ENCODE data around the gene KLK6. TPM values are rescaled to one million over a fixed set of nuclear protein-coding genes. Genes with fewer than 3 reads are reported as not detected.

KLK6 gene
- polyA plus RNA-seq, 3 donors, result not detected

GRCh38 chr19:50931023-50931422 lies 38.4 kb downstream of the KLK6 start:
- no peak overlapping the region for H3K9ac ChIP-seq (ENCODE audit: insufficient read depth, low read length, poor library complexity, severe bottlenecking)
- Mint-ChIP-seq H3K9me3 (peaks cover 0 to 2% (median 0%) of the 10 kb centered on the region in 7 donors), H3K27me3 (ENCODE audit: low read depth in 3 of 3) (peaks cover 17 to 29% (median 23%) of the 10 kb centered on the region in 3 donors), H3K4me3 (no peak overlapping the region), H3K4me1 (peaks cover 2% of the 10 kb centered on the region), H3K36me3 (no peaks in the 10 kb centered on the region), H3K27ac (no peak overlapping the region)
- no peak overlapping the region for H3K27ac ChIP-seq (ENCODE audit: low read depth in 1 of 2, low read length in 2 of 2)
- H3K27me3 ChIP-seq (ENCODE audit: control insufficient read depth in 2 of 2, insufficient read depth in 2 of 2, low read length in 2 of 2), result peaks cover 0 to 4% of the 10 kb centered on the region in 2 donors
- no peaks in the 10 kb centered on the region for H3K36me3 ChIP-seq (replicated peaks in 1 of 2; ENCODE audit: control insufficient read depth in 1 of 2, insufficient read depth in 2 of 2, low read length in 2 of 2)
- no peak for TF ChIP-seq CTCF (IDR thresholded peaks at IDR 0.05)
- H3K9me3 ChIP-seq (replicated peaks in 1 of 2; ENCODE audit: control insufficient read depth in 1 of 2, insufficient read depth in 1 of 2, low read length in 2 of 2), result no peaks in the 10 kb centered on the region
- H2AFZ ChIP-seq (ENCODE audit: insufficient read depth, low read depth, low read length, poor library complexity, severe bottlenecking), result no peak overlapping the region
- H3K4me3 ChIP-seq (replicated peaks in 1 of 3; ENCODE audit: low read depth in 2 of 3, low read length in 3 of 3), result no peak overlapping the region
- no peaks in the 10 kb centered on the region for H4K20me1 ChIP-seq (ENCODE audit: insufficient read depth, low read length)
- no peaks in the 10 kb centered on the region for H3K4me1 ChIP-seq (ENCODE audit: control insufficient read depth in 1 of 2, insufficient read depth in 2 of 2, low read length in 2 of 2)
- no peak for DNase-seq
- H3K4me2 ChIP-seq (replicated peaks; ENCODE audit: extremely low read depth, low read length, poor library complexity, severe bottlenecking), result no peak overlapping the region
- intact Hi-C loops (cut with micrococcal nuclease), result no loop called here
- no peaks in the 10 kb centered on the region for H3K79me2 ChIP-seq (ENCODE audit: insufficient read depth, low read length)

- Mint-ChIP-seq H3K9me3 (peaks cover 0 to 2% (median 0%) of the 10 kb centered on the region in 7 donors), H3K27ac (no peak overlapping the region), H3K4me3 (peak overlapping the region in 1 of 2 donors; percentile 22), H3K4me1 (peaks cover 2% of the 10 kb centered on the region), H3K36me3 (no peaks in the 10 kb centered on the region), H3K27me3 (ENCODE audit: low read depth in 3 of 3) (peaks cover 17 to 29% (median 21%) of the 10 kb centered on the region in 3 donors)
- H3K27ac ChIP-seq (ENCODE audit: low read depth in 1 of 2, low read length in 2 of 2), result no peak overlapping the region
- no peaks in the 10 kb centered on the region for H3K9me3 ChIP-seq (replicated peaks in 1 of 2; ENCODE audit: control insufficient read depth in 1 of 2, insufficient read depth in 1 of 2, low read length in 2 of 2)
- TF ChIP-seq CTCF (IDR thresholded peaks at IDR 0.05), result no peak
- no peak for DNase-seq
- no peak overlapping the region for H3K9ac ChIP-seq (ENCODE audit: insufficient read depth, low read length, poor library complexity, severe bottlenecking)
- intact Hi-C loops (cut with micrococcal nuclease), result loop anchor here in 1 of 2 donors (10.0 kb wide), 1 partner anchor 236 kb away; no protein-coding TSS in a partner anchor
- H4K20me1 ChIP-seq (ENCODE audit: insufficient read depth, low read length), result no peaks in the 10 kb centered on the region
- H2AFZ ChIP-seq (ENCODE audit: insufficient read depth, low read depth, low read length, poor library complexity, severe bottlenecking), result no peak overlapping the region
- H3K27me3 ChIP-seq (ENCODE audit: control insufficient read depth in 2 of 2, insufficient read depth in 2 of 2, low read length in 2 of 2), result peaks cover 0 to 4% of the 10 kb centered on the region in 2 donors
- no peak overlapping the region for H3K4me3 ChIP-seq (replicated peaks in 1 of 3; ENCODE audit: low read depth in 2 of 3, low read length in 3 of 3)
- no peaks in the 10 kb centered on the region for H3K4me1 ChIP-seq (ENCODE audit: control insufficient read depth in 1 of 2, insufficient read depth in 2 of 2, low read length in 2 of 2)
- H3K36me3 ChIP-seq (replicated peaks in 1 of 2; ENCODE audit: control insufficient read depth in 1 of 2, insufficient read depth in 2 of 2, low read length in 2 of 2), result no peaks in the 10 kb centered on the region
- H3K79me2 ChIP-seq (ENCODE audit: insufficient read depth, low read length), result no peaks in the 10 kb centered on the region
- WGBS (ENCODE audit: insufficient coverage), result 88% methylated on average over 5 of the region's 5 CpGs
- no peak overlapping the region for H3K4me2 ChIP-seq (replicated peaks; ENCODE audit: extremely low read depth, low read length, poor library complexity, severe bottlenecking)
These were observed 40.6 kb downstream of the KLK6 start for GRCh38 chr19:50928831-50929230.
